GM12878 (cell line): ENCODE measurements around the gene TRDMT1. TPM values are rescaled to one million over a fixed set of nuclear protein-coding genes. Genes with fewer than 3 reads are reported as not detected.

Experiments
- ATAC-seq: fragments of 200-7000 bp; cut with Tn5 transposase; 3 replicates; pipeline ENCODE4 v1.9.1; 2020; ENCODE audit warnings: mild to moderate bottlenecking, moderate library complexity
- BruUV-seq: library from RNA; stranded (reverse); fragments of 400-500 nt; replicated peaks from 2 replicates; lab custom pipeline; 2021; lab: Mats Ljungman, UMichigan
- CTCF ChIA-PET: fragments of 300-600 bp; sonication (Branson Sonifier 250); formaldehyde crosslinking; extraction: SDS; loops from one replicate; lab custom pipeline; 2021; ENCODE audit warnings: inconsistent platforms; lab: Yijun Ruan, JAX
- POLR2A ChIA-PET: fragments of 350-600 bp; formaldehyde crosslinking; extraction: SDS; loops from one replicate; lab custom pipeline; 2021; ENCODE audit warnings: inconsistent platforms; lab: Charles Lee
- RAD21 ChIA-PET: fragments of 300-600 bp; sonication (Branson Sonifier 250); formaldehyde crosslinking; loops from one replicate; lab custom pipeline; 2023; ENCODE audit warnings: antibody characterized with exemption; ENCODE audit not compliant: unreplicated experiment; lab: Charles Lee
- SMC1A ChIA-PET: fragments of 300-600 bp; sonication (Branson Sonifier 250); formaldehyde crosslinking; loops from one replicate; lab custom pipeline; 2023; ENCODE audit not compliant: unreplicated experiment, uncharacterized antibody; lab: Charles Lee
- DNase-seq: peaks from one replicate; pipeline ENCODE4 v3.0.0-alpha.2; 2011; ENCODE audit warnings: low read depth, low spot score
- FAIRE-seq: peaks from 3 replicates; lab custom pipeline; 2011; peaks lifted over from hg19 to GRCh38; lab: Jason Lieb, UNC
- H2AFZ ChIP-seq: 2 replicates; pipeline ENCODE4 v1.6.0; 2011; ENCODE audit warnings: low read depth, low read length, control low read depth; ENCODE audit not compliant: control insufficient read depth
- H3K27ac ChIP-seq: 2 replicates; pipeline ENCODE4 v1.5.1; 2011; ENCODE audit warnings: control low read depth; ENCODE audit not compliant: control insufficient read depth, insufficient read depth
- H3K27me3 ChIP-seq, 2 experiments: replicated peaks in 1 of 2; 2 replicates each; pipeline versions ENCODE4 v1.6.0 to v1.6.1; 2011; ENCODE audit warnings: low read length in 1 of 2; ENCODE audit not compliant: control insufficient read depth in 2 of 2, insufficient read depth in 2 of 2
- H3K36me3 ChIP-seq, 2 experiments: 2 replicates each; pipeline ENCODE4 v1.5.1; 2011; ENCODE audit warnings: low read length in 1 of 2; ENCODE audit not compliant: control insufficient read depth in 2 of 2, insufficient read depth in 2 of 2
- H3K4me1 ChIP-seq: 2 replicates; pipeline ENCODE4 v1.6.1; 2011; ENCODE audit warnings: mild to moderate bottlenecking, low read length, moderate library complexity, mixed read lengths; ENCODE audit not compliant: control insufficient read depth, insufficient read depth
- H3K4me2 ChIP-seq: 2 replicates; pipeline ENCODE4 v1.6.0; 2011; ENCODE audit warnings: control low read depth; ENCODE audit not compliant: control insufficient read depth, insufficient read depth
- H3K4me3 ChIP-seq: fragments of 200-600 bp; sonication (generic); 2 replicates; pipeline ENCODE4 v1.5.1; 2016
- H3K79me2 ChIP-seq: 2 replicates; pipeline ENCODE4 v1.6.0; 2011; ENCODE audit warnings: low read length; ENCODE audit not compliant: control insufficient read depth, insufficient read depth
- H3K9ac ChIP-seq: 2 replicates; pipeline ENCODE4 v1.8.0; 2011; ENCODE audit warnings: low read length, control low read depth, mixed read lengths; ENCODE audit not compliant: control insufficient read depth, insufficient read depth
- H3K9me3 ChIP-seq: replicated peaks from 3 replicates; pipeline ENCODE4 v1.5.1; 2011; ENCODE audit warnings: mild to moderate bottlenecking, low read length; ENCODE audit not compliant: control insufficient read depth, insufficient read depth
- H4K20me1 ChIP-seq: 2 replicates; pipeline ENCODE4 v1.6.0; 2011; ENCODE audit not compliant: control insufficient read depth, insufficient read depth
- RUNX3 ChIP-seq: IDR thresholded peaks from 2 replicates; pipeline ENCODE4 v1.6.1; 2012; ENCODE audit warnings: low read length, inconsistent platforms
- SUZ12 ChIP-seq: fragments of 200-600 bp; sonication (generic); IDR thresholded peaks from one replicate; pipeline ENCODE4 v1.6.1; 2018; ENCODE audit warnings: antibody characterized with exemption, mild to moderate bottlenecking; ENCODE audit not compliant: unreplicated experiment
- TBL1XR1 ChIP-seq: IDR thresholded peaks from 2 replicates; pipeline ENCODE4 v1.6.1; 2012; ENCODE audit warnings: low read depth, low read length, improper control_type of control experiment
- ZNF217 ChIP-seq: fragments of 450-650 bp; IDR thresholded peaks from 2 replicates; pipeline ENCODE4 v1.6.1; 2017; ENCODE audit warnings: antibody characterized with exemption, mild to moderate bottlenecking
- WGBS: methylation state at CpG from one replicate; pipeline ENCODE4 v1.1.6; 2016; ENCODE audit warnings: low lambda C conversion rate; ENCODE audit not compliant: insufficient replicate concordance, insufficient coverage; ENCODE audit errors: missing lambda C conversion rate; 5-methylcytosine and 5-hydroxymethylcytosine counted together
- in situ Hi-C: fragments of 300-500 bp; cut with MboI; formaldehyde crosslinking; loops from 9 replicates; pipeline ENCODE4 v1.14.3; 2018; ENCODE audit warnings: mixed read lengths
- intact Hi-C: fragments of 100-400 bp; cut with micrococcal nuclease; formaldehyde crosslinking; loops from one replicate; pipeline ENCODE4 v1.14.2; 2022; ENCODE audit not compliant: unreplicated experiment
- polyA plus RNA-seq, 11 experiments: library from polyadenylated mRNA; depleted of rRNA in 4 of 11; unstranded in 6 of 11; stranded (reverse) in 5 of 11; fragments of >200 nt; fragmentation: Nextera tagmentation in 4 of 11; fragmentation: Illumina TruSeq in 1 of 11; extraction: Ambion mirVana in 4 of 11; extraction: Trizol in 1 of 11; gene quantifications; 1 replicate in 1 of 11; 2 replicates in 10 of 11; pipeline versions ENCODE4 v1.2.1 to v1.2.3, GENCODE V29; 2011 to 2016; ENCODE audit warnings: inconsistent platforms in 2 of 11, missing spikeins in 2 of 11, low read depth in 1 of 11
- total RNA-seq, 4 experiments: library from RNA; depleted of rRNA in 3 of 4; stranded (reverse); fragments of >200 nt in 3 of 4; fragmentation: Illumina TruSeq in 1 of 4; extraction: Trizol in 1 of 4; gene quantifications; 2 replicates each; pipeline versions ENCODE4 v1.2.1 to v1.2.3, GENCODE V29; 2013 to 2021
- TF ChIP-seq, protein P1 (sequence below): IDR thresholded peaks from 2 replicates; pipeline ENCODE4 v1.6.1; 2011; ENCODE audit warnings: low read depth, low read length, improper control_type of control experiment, borderline replicate concordance
- TF ChIP-seq, protein P2 (sequence below): fragments of 150-350 bp; IDR thresholded peaks from 2 replicates; pipeline ENCODE4 v1.6.1; 2016; ENCODE audit warnings: low read depth, low read length
- TF ChIP-seq, protein P3 (sequence below): fragments of 450-650 bp; formaldehyde crosslinking; IDR thresholded peaks from 2 replicates; pipeline ENCODE4 v1.5.0; 2022; ENCODE audit warnings: mild to moderate bottlenecking, missing genetic modification characterization
- TF ChIP-seq, protein P4 (sequence below): IDR thresholded peaks from 2 replicates; pipeline ENCODE4 v1.6.1; 2011; ENCODE audit warnings: mild to moderate bottlenecking, low read depth, low read length, moderate library complexity; ENCODE audit not compliant: insufficient replicate concordance

TRDMT1 gene
- total and polyA plus RNA-seq, 10 of the 15 experiments (the other 5 are each of a cell fraction or from before 2014, with no cell fraction given): 2.3 to 9.7 (median 4.6) TPM

DNA sequence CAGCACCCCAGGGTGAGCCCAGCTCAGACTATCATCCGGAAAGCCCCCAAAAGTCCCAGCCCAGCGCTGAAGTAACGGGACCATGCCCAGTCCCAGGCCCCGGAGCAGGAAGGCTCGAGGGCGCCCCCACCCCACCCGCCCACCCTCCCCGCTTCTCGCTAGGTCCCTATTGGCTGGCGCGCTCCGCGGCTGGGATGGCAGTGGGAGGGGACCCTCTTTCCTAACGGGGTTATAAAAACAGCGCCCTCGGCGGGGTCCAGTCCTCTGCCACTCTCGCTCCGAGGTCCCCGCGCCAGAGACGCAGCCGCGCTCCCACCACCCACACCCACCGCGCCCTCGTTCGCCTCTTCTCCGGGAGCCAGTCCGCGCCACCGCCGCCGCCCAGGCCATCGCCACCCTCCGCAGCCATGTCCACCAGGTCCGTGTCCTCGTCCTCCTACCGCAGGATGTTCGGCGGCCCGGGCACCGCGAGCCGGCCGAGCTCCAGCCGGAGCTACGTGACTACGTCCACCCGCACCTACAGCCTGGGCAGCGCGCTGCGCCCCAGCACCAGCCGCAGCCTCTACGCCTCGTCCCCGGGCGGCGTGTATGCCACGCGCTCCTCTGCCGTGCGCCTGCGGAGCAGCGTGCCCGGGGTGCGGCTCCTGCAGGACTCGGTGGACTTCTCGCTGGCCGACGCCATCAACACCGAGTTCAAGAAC is 27.7 kb upstream of the TRDMT1 start (continued):
- TF ChIP-seq TBL1XR1: 0 out of 2 replicates have a peak, but pooled peaks have one; percentile 5
- TF ChIP-seq, all 136 proteins: peak for 9

DNA sequence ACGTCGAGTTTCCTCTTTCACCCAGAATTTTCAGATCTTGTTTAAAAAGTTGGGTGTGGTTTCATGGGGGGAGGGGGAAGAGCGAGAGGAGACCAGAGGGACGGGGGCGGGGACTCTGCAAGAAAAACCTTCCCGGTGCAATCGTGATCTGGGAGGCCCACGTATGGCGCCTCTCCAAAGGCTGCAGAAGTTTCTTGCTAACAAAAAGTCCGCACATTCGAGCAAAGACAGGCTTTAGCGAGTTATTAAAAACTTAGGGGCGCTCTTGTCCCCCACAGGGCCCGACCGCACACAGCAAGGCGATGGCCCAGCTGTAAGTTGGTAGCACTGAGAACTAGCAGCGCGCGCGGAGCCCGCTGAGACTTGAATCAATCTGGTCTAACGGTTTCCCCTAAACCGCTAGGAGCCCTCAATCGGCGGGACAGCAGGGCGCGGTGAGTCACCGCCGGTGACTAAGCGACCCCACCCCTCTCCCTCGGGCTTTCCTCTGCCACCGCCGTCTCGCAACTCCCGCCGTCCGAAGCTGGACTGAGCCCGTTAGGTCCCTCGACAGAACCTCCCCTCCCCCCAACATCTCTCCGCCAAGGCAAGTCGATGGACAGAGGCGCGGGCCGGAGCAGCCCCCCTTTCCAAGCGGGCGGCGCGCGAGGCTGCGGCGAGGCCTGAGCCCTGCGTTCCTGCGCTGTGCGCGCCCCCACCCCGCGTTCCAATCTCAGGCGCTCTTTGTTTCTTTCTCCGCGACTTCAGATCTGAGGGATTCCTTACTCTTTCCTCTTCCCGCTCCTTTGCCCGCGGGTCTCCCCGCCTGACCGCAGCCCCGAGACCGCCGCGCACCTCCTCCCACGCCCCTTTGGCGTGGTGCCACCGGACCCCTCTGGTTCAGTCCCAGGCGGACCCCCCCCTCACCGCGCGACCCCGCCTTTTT is 26.9 kb upstream of the TRDMT1 start, which contains the start of gene VIM:
Gene VIM, plus strand, starts transcription at position 151 of the 925 bp plus-strand sequence. CDS start 1,182 bp downstream, outside the sequence.
- intact Hi-C loops (no loop called here), in situ Hi-C loops (no loop called here)
- H3K4me1 ChIP-seq: peaks cover 32% of the 10 kb centered on the region
- no peaks in the 10 kb centered on the region; the same call in 2 of the 3 replicates for H3K9me3 ChIP-seq
- SMC1A ChIA-PET: interaction anchor here (1.1 to 3.2 kb wide), 5 partner anchors 13 to 27 kb away, joined by 3 to 17 read pairs (median 7); partner anchors contain the start of gene TRDMT1
- no peak for FAIRE-seq
- 2% methylated on average over 76 of the region's 77 CpGs for WGBS
- peak within 1 kb of the TSS; percentile 64 for H3K27ac ChIP-seq
- H3K27me3 ChIP-seq: no peaks in the 10 kb centered on the region; a peak in 1 of 4 replicates
- H2AFZ ChIP-seq: peak within 1 kb of the TSS; percentile 57
- CTCF ChIA-PET: interaction anchor here (0.7 to 1.6 kb wide), 5 partner anchors 12 to 283 kb away, joined by 3 to 4 read pairs (median 3); partner anchors contain the start of gene TRDMT1
- peak; percentile 54 for ATAC-seq
- no peaks in the 10 kb centered on the region for H3K79me2 ChIP-seq
- POLR2A ChIA-PET: interaction anchor here (0.6 to 3.6 kb wide), 4 partner anchors 9 to 101 kb away, joined by 3 to 23 read pairs (median 8); partner anchors contain the start of gene TRDMT1
- peak; percentile 69 for DNase-seq
- BruUV-seq: TSS peak; percentile 41
- peak within 1 kb of the TSS; percentile 78 for H3K4me2 ChIP-seq
- no peaks in the 10 kb centered on the region for H4K20me1 ChIP-seq
- peak within 1 kb of the TSS; percentile 78 for H3K4me3 ChIP-seq
- RAD21 ChIA-PET: interaction anchor here (0.6 to 1.9 kb wide), 3 partner anchors 22 to 38 kb away, joined by 3 to 7 read pairs (median 3); no protein-coding TSS in a partner anchor
- H3K36me3 ChIP-seq: no peaks in the 10 kb centered on the region
- H3K9ac ChIP-seq: peak within 1 kb of the TSS; percentile 45
- TF ChIP-seq, protein P1, sequence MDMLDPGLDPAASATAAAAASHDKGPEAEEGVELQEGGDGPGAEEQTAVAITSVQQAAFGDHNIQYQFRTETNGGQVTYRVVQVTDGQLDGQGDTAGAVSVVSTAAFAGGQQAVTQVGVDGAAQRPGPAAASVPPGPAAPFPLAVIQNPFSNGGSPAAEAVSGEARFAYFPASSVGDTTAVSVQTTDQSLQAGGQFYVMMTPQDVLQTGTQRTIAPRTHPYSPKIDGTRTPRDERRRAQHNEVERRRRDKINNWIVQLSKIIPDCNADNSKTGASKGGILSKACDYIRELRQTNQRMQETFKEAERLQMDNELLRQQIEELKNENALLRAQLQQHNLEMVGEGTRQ: no peak
- TF ChIP-seq, protein P2, sequence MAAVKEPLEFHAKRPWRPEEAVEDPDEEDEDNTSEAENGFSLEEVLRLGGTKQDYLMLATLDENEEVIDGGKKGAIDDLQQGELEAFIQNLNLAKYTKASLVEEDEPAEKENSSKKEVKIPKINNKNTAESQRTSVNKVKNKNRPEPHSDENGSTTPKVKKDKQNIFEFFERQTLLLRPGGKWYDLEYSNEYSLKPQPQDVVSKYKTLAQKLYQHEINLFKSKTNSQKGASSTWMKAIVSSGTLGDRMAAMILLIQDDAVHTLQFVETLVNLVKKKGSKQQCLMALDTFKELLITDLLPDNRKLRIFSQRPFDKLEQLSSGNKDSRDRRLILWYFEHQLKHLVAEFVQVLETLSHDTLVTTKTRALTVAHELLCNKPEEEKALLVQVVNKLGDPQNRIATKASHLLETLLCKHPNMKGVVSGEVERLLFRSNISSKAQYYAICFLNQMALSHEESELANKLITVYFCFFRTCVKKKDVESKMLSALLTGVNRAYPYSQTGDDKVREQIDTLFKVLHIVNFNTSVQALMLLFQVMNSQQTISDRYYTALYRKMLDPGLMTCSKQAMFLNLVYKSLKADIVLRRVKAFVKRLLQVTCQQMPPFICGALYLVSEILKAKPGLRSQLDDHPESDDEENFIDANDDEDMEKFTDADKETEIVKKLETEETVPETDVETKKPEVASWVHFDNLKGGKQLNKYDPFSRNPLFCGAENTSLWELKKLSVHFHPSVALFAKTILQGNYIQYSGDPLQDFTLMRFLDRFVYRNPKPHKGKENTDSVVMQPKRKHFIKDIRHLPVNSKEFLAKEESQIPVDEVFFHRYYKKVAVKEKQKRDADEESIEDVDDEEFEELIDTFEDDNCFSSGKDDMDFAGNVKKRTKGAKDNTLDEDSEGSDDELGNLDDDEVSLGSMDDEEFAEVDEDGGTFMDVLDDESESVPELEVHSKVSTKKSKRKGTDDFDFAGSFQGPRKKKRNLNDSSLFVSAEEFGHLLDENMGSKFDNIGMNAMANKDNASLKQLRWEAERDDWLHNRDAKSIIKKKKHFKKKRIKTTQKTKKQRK: no peak
- TF ChIP-seq RUNX3: peak; percentile 67; the same call in 1 of the 2 replicates
- TF ChIP-seq, protein P3, sequence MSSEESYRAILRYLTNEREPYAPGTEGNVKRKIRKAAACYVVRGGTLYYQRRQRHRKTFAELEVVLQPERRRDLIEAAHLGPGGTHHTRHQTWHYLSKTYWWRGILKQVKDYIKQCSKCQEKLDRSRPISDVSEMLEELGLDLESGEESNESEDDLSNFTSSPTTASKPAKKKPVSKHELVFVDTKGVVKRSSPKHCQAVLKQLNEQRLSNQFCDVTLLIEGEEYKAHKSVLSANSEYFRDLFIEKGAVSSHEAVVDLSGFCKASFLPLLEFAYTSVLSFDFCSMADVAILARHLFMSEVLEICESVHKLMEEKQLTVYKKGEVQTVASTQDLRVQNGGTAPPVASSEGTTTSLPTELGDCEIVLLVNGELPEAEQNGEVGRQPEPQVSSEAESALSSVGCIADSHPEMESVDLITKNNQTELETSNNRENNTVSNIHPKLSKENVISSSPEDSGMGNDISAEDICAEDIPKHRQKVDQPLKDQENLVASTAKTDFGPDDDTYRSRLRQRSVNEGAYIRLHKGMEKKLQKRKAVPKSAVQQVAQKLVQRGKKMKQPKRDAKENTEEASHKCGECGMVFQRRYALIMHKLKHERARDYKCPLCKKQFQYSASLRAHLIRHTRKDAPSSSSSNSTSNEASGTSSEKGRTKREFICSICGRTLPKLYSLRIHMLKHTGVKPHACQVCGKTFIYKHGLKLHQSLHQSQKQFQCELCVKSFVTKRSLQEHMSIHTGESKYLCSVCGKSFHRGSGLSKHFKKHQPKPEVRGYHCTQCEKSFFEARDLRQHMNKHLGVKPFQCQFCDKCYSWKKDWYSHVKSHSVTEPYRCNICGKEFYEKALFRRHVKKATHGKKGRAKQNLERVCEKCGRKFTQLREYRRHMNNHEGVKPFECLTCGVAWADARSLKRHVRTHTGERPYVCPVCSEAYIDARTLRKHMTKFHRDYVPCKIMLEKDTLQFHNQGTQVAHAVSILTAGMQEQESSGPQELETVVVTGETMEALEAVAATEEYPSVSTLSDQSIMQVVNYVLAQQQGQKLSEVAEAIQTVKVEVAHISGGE (CRISPR knock-in tag): no peak
- peak; percentile 56; the same call in 1 of the 2 replicates for TF ChIP-seq ZNF217
- no peak for TF ChIP-seq SUZ12
- TF ChIP-seq, protein P4, sequence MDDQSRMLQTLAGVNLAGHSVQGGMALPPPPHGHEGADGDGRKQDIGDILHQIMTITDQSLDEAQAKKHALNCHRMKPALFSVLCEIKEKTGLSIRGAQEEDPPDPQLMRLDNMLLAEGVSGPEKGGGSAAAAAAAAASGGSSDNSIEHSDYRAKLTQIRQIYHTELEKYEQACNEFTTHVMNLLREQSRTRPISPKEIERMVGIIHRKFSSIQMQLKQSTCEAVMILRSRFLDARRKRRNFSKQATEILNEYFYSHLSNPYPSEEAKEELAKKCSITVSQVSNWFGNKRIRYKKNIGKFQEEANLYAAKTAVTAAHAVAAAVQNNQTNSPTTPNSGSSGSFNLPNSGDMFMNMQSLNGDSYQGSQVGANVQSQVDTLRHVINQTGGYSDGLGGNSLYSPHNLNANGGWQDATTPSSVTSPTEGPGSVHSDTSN: no peak
